Measurements from ENCODE around the gene TNNI3. TPM values are rescaled to one million over a fixed set of nuclear protein-coding genes. Genes with fewer than 3 reads are reported as not detected.

The TNNI3 gene
- total RNA-seq, 1 experiment from 2014 or later: 13.7 TPM

- Histone ChIP-seq H3F3A (ENCODE audit: insufficient read depth, low read depth) (peaks cover 22% of the 10 kb centered on the region), H3K79me2 (ENCODE audit: low read depth) (no peaks in the 10 kb centered on the region), H3K4me3 (peak overlapping the region; percentile 70), H3K9me3 (ENCODE audit: insufficient read depth, low read depth) (no peaks in the 10 kb centered on the region), H4K20me1 (ENCODE audit: insufficient read depth) (no peaks in the 10 kb centered on the region), H3K9me2 (ENCODE audit: insufficient read depth) (no peaks in the 10 kb centered on the region), H3K4me1 (replicated peaks; ENCODE audit: insufficient read depth) (peaks cover 13% of the 10 kb centered on the region), H3K4me2 (peak overlapping the region; percentile 78), H3K27me3 (ENCODE audit: insufficient read depth, low read depth) (no peaks in the 10 kb centered on the region), H3K36me3 (ENCODE audit: low read depth) (no peaks in the 10 kb centered on the region), H3K27ac (no peak overlapping the region), H2AFZ (peak overlapping the region; percentile 93)
- DNase-seq: peak; percentile 82 to 89
- TF ChIP-seq CTCF (conservative IDR thresholded peaks at IDR 0.05) (peak; percentile 85), EZH2 (IDR thresholded peaks at IDR 0.05; ENCODE audit: low read depth) (no peak)
- CTCF ChIA-PET: interaction anchor here (0.5 to 2.3 kb wide), 8 partner anchors 19 to 689 kb away, joined by 3 to 16 read pairs (median 6); no protein-coding TSS in a partner anchor
- POLR2A ChIA-PET (ENCODE audit: unreplicated experiment): interaction anchor here (0.6 to 1.4 kb wide), 7 partner anchors 10 to 473 kb away, joined by 3 to 14 read pairs (median 5); partner anchors contain the start of genes HSPBP1 and PPP6R1
- intact Hi-C loops (cut with micrococcal nuclease; ENCODE audit: unreplicated experiment): loop anchor here (1.0 to 10.0 kb wide), 9 partner anchors 23 to 491 kb away; partner anchors contain the start of genes FIZ1, KMT5C, PPP1R12C and RPL28
- BruUV-seq (replicated peaks): TSS peak; percentile 63
These were observed 8.5 kb upstream of the TNNI3 start for GRCh38 chr19:55165952-55166529.

GRCh38 chr19:55161571-55162322 is 4.2 kb upstream of the TNNI3 start:
- BruUV-seq (replicated peaks): no TSS peak
- H3K9me2 ChIP-seq (ENCODE audit: insufficient read depth): no peaks in the 10 kb centered on the region
- H3F3A ChIP-seq (ENCODE audit: insufficient read depth, low read depth): peaks cover 34% of the 10 kb centered on the region
- intact Hi-C loops (cut with micrococcal nuclease; ENCODE audit: unreplicated experiment): loop anchor here (10.0 kb wide), 2 partner anchors 223 to 487 kb away; partner anchors contain the start of genes RPL28 and TMEM238
- H3K9me3 ChIP-seq (ENCODE audit: insufficient read depth, low read depth): no peaks in the 10 kb centered on the region
- peaks cover 26% of the 10 kb centered on the region for H3K4me1 ChIP-seq (replicated peaks; ENCODE audit: insufficient read depth)
- no peak for DNase-seq
- H4K20me1 ChIP-seq (ENCODE audit: insufficient read depth): no peaks in the 10 kb centered on the region
- H2AFZ ChIP-seq: no peak overlapping the region
- POLR2A ChIA-PET (ENCODE audit: unreplicated experiment): no interaction called here
- no peak overlapping the region for H3K27ac ChIP-seq
- CTCF ChIA-PET: no interaction called here
- H3K4me2 ChIP-seq: no peak overlapping the region
- no peaks in the 10 kb centered on the region for H3K36me3 ChIP-seq (ENCODE audit: low read depth)
- no peak overlapping the region for H3K4me3 ChIP-seq
- no peak for TF ChIP-seq EZH2 (IDR thresholded peaks at IDR 0.05; ENCODE audit: low read depth)
- no peak for TF ChIP-seq CTCF (conservative IDR thresholded peaks at IDR 0.05)
- H3K27me3 ChIP-seq (ENCODE audit: insufficient read depth, low read depth): no peaks in the 10 kb centered on the region
- H3K79me2 ChIP-seq (ENCODE audit: low read depth): no peaks in the 10 kb centered on the region

GRCh38 chr19:55160986-55161365 is 3.4 kb upstream of the TNNI3 start:
- DNase-seq: no peak
- intact Hi-C loops (cut with micrococcal nuclease; ENCODE audit: unreplicated experiment): loop anchor here (1.0 to 10.0 kb wide), 4 partner anchors 15 to 486 kb away; partner anchors contain the start of genes RPL28 and TMEM238
- ChIA-PET CTCF (interaction anchor here (0.6 to 3.5 kb wide), 9 partner anchors 14 to 1243 kb away, joined by 3 to 47 read pairs (median 5); partner anchors contain the start of gene TMEM238), POLR2A (ENCODE audit: unreplicated experiment) (interaction anchor here (0.5 kb wide), 1 partner anchor 10 kb away, joined by 3 read pairs; no protein-coding TSS in a partner anchor)
- no TSS peak for BruUV-seq (replicated peaks)
- no peak overlapping the region for H3K4me2 ChIP-seq
- H3K9me3 ChIP-seq (ENCODE audit: insufficient read depth, low read depth): no peaks in the 10 kb centered on the region
- H4K20me1 ChIP-seq (ENCODE audit: insufficient read depth): no peaks in the 10 kb centered on the region
- H3K4me1 ChIP-seq (replicated peaks; ENCODE audit: insufficient read depth): peaks cover 26% of the 10 kb centered on the region
- no peak for TF ChIP-seq EZH2 (IDR thresholded peaks at IDR 0.05; ENCODE audit: low read depth)
- TF ChIP-seq CTCF (conservative IDR thresholded peaks at IDR 0.05): no peak
- no peaks in the 10 kb centered on the region for H3K27me3 ChIP-seq (ENCODE audit: insufficient read depth, low read depth)
- H3K36me3 ChIP-seq (ENCODE audit: low read depth): no peaks in the 10 kb centered on the region
- H2AFZ ChIP-seq: no peak overlapping the region
- no peaks in the 10 kb centered on the region for H3K79me2 ChIP-seq (ENCODE audit: low read depth)
- no peak overlapping the region for H3K4me3 ChIP-seq
- H3F3A ChIP-seq (ENCODE audit: insufficient read depth, low read depth): peaks cover 34% of the 10 kb centered on the region
- no peak overlapping the region for H3K27ac ChIP-seq
- H3K9me2 ChIP-seq (ENCODE audit: insufficient read depth): no peaks in the 10 kb centered on the region

All from PC-9 (cell line).